IMR-90 (cell line): ENCODE measurements around the gene GARS1. TPM values are rescaled to one million over a fixed set of nuclear protein-coding genes. Genes with fewer than 3 reads are reported as not detected.

Source experiments
- ATAC-seq: fragments of 200-7000 bp; cut with Tn5 transposase; 2 replicates; pipeline ENCODE4 v1.9.1; 2020; ENCODE audit warnings: low read depth, mild to moderate bottlenecking, moderate library complexity
- BruUV-seq: library from RNA; stranded (reverse); fragments of 400-500 nt; replicated peaks from 2 replicates; lab custom pipeline; 2021; lab: Mats Ljungman, UMichigan
- CTCF ChIA-PET: fragments of 300-600 bp; formaldehyde crosslinking; extraction: SDS; loops from one replicate; lab custom pipeline; 2021; ENCODE audit warnings: antibody characterized with exemption; lab: Yijun Ruan, JAX
- POLR2A ChIA-PET: fragments of 300-600 bp; sonication (Branson Sonifier 250); formaldehyde crosslinking; loops from one replicate; lab custom pipeline; 2022; ENCODE audit warnings: antibody characterized with exemption; ENCODE audit not compliant: unreplicated experiment; lab: Charles Lee
- DNase-seq: peaks from one replicate; pipeline ENCODE4 v3.0.0; 2013
- H2AFZ ChIP-seq: replicated peaks from 2 replicates; pipeline ENCODE3; 2013; ENCODE audit warnings: low read length, mild to moderate bottlenecking; ENCODE audit not compliant: poor library complexity
- H2AK5ac ChIP-seq: 2 replicates; pipeline ENCODE4 v1.6.1; 2013; ENCODE audit warnings: low read depth, low read length, inconsistent platforms
- H2AK9ac ChIP-seq: replicated peaks from 2 replicates; pipeline ENCODE3; 2013; ENCODE audit warnings: mild to moderate bottlenecking, low read depth, low read length, moderate library complexity; ENCODE audit not compliant: poor library complexity
- H2BK120ac ChIP-seq: 2 replicates; pipeline ENCODE4 v1.6.1; 2013; ENCODE audit warnings: low read depth, low read length, inconsistent platforms
- H2BK15ac ChIP-seq: 3 replicates; pipeline ENCODE4 v1.6.1; 2013; ENCODE audit warnings: low read depth, low read length, inconsistent platforms
- H2BK20ac ChIP-seq: 2 replicates; pipeline ENCODE4 v1.6.1; 2013; ENCODE audit warnings: low read depth, mild to moderate bottlenecking, inconsistent platforms, low read length, moderate library complexity
- H2BK5ac ChIP-seq: 2 replicates; pipeline ENCODE4 v1.6.1; 2013; ENCODE audit warnings: mild to moderate bottlenecking, low read depth, low read length, inconsistent platforms; ENCODE audit not compliant: poor library complexity, severe bottlenecking
- H3K14ac ChIP-seq: replicated peaks from 2 replicates; pipeline ENCODE4 v1.6.1; 2013; ENCODE audit warnings: low read depth, low read length, inconsistent platforms
- H3K18ac ChIP-seq: 2 replicates; pipeline ENCODE4 v1.6.1; 2013; ENCODE audit warnings: low read depth, low read length, control low read depth
- H3K23ac ChIP-seq: 2 replicates; pipeline ENCODE4 v1.6.1; 2013; ENCODE audit warnings: low read depth, low read length, inconsistent platforms
- H3K27ac ChIP-seq: 2 replicates; pipeline ENCODE4 v1.5.1; 2013; ENCODE audit warnings: mild to moderate bottlenecking, control low read depth, low read length; ENCODE audit not compliant: insufficient read depth
- H3K27me3 ChIP-seq: 2 replicates; pipeline ENCODE4 v1.6.1; 2013; ENCODE audit warnings: low read length; ENCODE audit not compliant: control insufficient read depth, insufficient read depth
- H3K36me3 ChIP-seq: 2 replicates; pipeline ENCODE4 v1.6.1; 2013; ENCODE audit warnings: low read length, mixed read lengths; ENCODE audit not compliant: control insufficient read depth, insufficient read depth
- H3K4ac ChIP-seq: 2 replicates; pipeline ENCODE4 v1.6.1; 2013; ENCODE audit warnings: low read depth, low read length, inconsistent platforms
- H3K4me1 ChIP-seq: 2 replicates; pipeline ENCODE4 v1.6.1; 2013; ENCODE audit warnings: low read length, mixed read lengths; ENCODE audit not compliant: control insufficient read depth, insufficient read depth
- H3K4me2 ChIP-seq: 2 replicates; pipeline ENCODE4 v1.6.1; 2013; ENCODE audit warnings: low read depth, mild to moderate bottlenecking, control low read depth, low read length, moderate library complexity
- H3K4me3 ChIP-seq: 2 replicates; pipeline ENCODE4 v1.5.1; 2013; ENCODE audit warnings: low read depth, mild to moderate bottlenecking, control low read depth, low read length, moderate library complexity; ENCODE audit not compliant: insufficient read depth
- H3K56ac ChIP-seq: 2 replicates; pipeline ENCODE4 v1.6.1; 2013; ENCODE audit warnings: low read length, inconsistent platforms; ENCODE audit not compliant: insufficient read depth; ENCODE audit errors: extremely low read depth
- H3K79me1 ChIP-seq, 2 experiments: 2 replicates each; pipeline ENCODE4 v1.6.1; 2013; ENCODE audit warnings: low read length in 2 of 2, inconsistent platforms in 1 of 2, low read depth in 1 of 2
- H3K9ac ChIP-seq: 2 replicates; pipeline ENCODE4 v1.6.1; 2013; ENCODE audit warnings: low read depth, low read length, control low read depth
- H3K9me1 ChIP-seq: 2 replicates; pipeline ENCODE4 v1.6.1; 2013; ENCODE audit warnings: low read length, inconsistent platforms; ENCODE audit not compliant: insufficient read depth
- H3K9me3 ChIP-seq: 2 replicates; pipeline ENCODE4 v1.6.1; 2013; ENCODE audit warnings: low read length; ENCODE audit not compliant: control insufficient read depth, insufficient read depth
- H4K20me1 ChIP-seq: 2 replicates; pipeline ENCODE4 v1.6.1; 2013; ENCODE audit warnings: low read length, inconsistent platforms; ENCODE audit not compliant: insufficient read depth
- H4K5ac ChIP-seq: 2 replicates; pipeline ENCODE4 v1.6.1; 2013; ENCODE audit warnings: mild to moderate bottlenecking, low read depth, low read length, control low read depth
- H4K8ac ChIP-seq, 2 experiments: 2 replicates each; pipeline ENCODE4 v1.6.1; 2013; ENCODE audit warnings: low read depth in 2 of 2, low read length in 2 of 2, control low read depth in 1 of 2, inconsistent platforms in 1 of 2
- H4K91ac ChIP-seq: 2 replicates; pipeline ENCODE4 v1.6.1; 2013; ENCODE audit warnings: low read depth, low read length, inconsistent platforms; ENCODE audit not compliant: insufficient read depth
- BHLHE40 ChIP-seq: fragments of 150-350 bp; IDR thresholded peaks from 2 replicates; pipeline ENCODE4 v1.6.1; 2016; ENCODE audit warnings: mild to moderate bottlenecking, low read depth, low read length
- CEBPB ChIP-seq: IDR thresholded peaks from 2 replicates; pipeline ENCODE4 v1.6.1; 2012; ENCODE audit warnings: low read depth, low read length, improper control_type of control experiment
- CHD1 ChIP-seq: IDR thresholded peaks from 2 replicates; pipeline ENCODE4 v1.6.1; 2012; ENCODE audit warnings: low read depth, low read length, improper control_type of control experiment
- FOS ChIP-seq: fragments of 150-350 bp; IDR thresholded peaks from 2 replicates; pipeline ENCODE4 v1.6.1; 2016; ENCODE audit warnings: low read depth, low read length
- MAFK ChIP-seq: IDR thresholded peaks from 2 replicates; pipeline ENCODE4 v1.6.1; 2012; ENCODE audit warnings: low read depth, low read length, improper control_type of control experiment
- MAZ ChIP-seq: IDR thresholded peaks from 2 replicates; pipeline ENCODE4 v1.6.1; 2012; ENCODE audit warnings: low read depth, mild to moderate bottlenecking, low read length, improper control_type of control experiment, moderate library complexity, borderline replicate concordance
- MXI1 ChIP-seq: IDR thresholded peaks from 2 replicates; pipeline ENCODE4 v1.6.1; 2012; ENCODE audit warnings: low read depth, mild to moderate bottlenecking, low read length, moderate library complexity, borderline replicate concordance
- NFE2L2 ChIP-seq: fragments of 150-350 bp; IDR thresholded peaks from 2 replicates; pipeline ENCODE4 v1.6.1; 2016; ENCODE audit warnings: low read depth, mild to moderate bottlenecking, low read length
- POLR2A ChIP-seq: IDR thresholded peaks from 2 replicates; pipeline ENCODE4 v1.6.1; 2012; ENCODE audit warnings: mild to moderate bottlenecking, low read depth, low read length
- RAD21 ChIP-seq: IDR thresholded peaks from 2 replicates; pipeline ENCODE4 v1.6.1; 2012; ENCODE audit warnings: low read length, improper control_type of control experiment
- RCOR1 ChIP-seq: IDR thresholded peaks from 2 replicates; pipeline ENCODE4 v1.6.1; 2012; ENCODE audit warnings: mild to moderate bottlenecking, low read length, improper control_type of control experiment; ENCODE audit not compliant: insufficient replicate concordance
- RFX5 ChIP-seq: IDR thresholded peaks from 2 replicates; pipeline ENCODE4 v1.8.0; 2012; ENCODE audit warnings: low read depth, mild to moderate bottlenecking, low read length, moderate library complexity
- SMC3 ChIP-seq: fragments of 150-350 bp; IDR thresholded peaks from 2 replicates; pipeline ENCODE4 v1.6.1; 2016; ENCODE audit warnings: low read depth, mild to moderate bottlenecking, antibody characterized with exemption, low read length, moderate library complexity
- WGBS, 2 experiments: methylation state at CpG; one replicate each; pipeline versions ENCODE4 v1.1.5 to v1.1.7; 2013; ENCODE audit warnings: missing lambda C conversion rate in 2 of 2; ENCODE audit not compliant: insufficient read length in 1 of 2; ENCODE audit errors: extremely low coverage in 2 of 2; 5-methylcytosine and 5-hydroxymethylcytosine counted together
- dilution Hi-C: fragments of 300-500 bp; cut with HindIII; formaldehyde crosslinking; loops from one replicate; pipeline ENCODE4 v1.14.3; 2018; ENCODE audit warnings: low sequenced_read_pairs; ENCODE audit not compliant: unreplicated experiment
- in situ Hi-C: fragments of 300-500 bp; cut with MboI; formaldehyde crosslinking; loops from 3 replicates; pipeline ENCODE4 v1.14.3; 2019; ENCODE audit warnings: low sequenced_read_pairs, inconsistent platforms, mixed read lengths
- intact Hi-C: fragments of 100-400 bp; cut with micrococcal nuclease; formaldehyde crosslinking; loops from 2 replicates; pipeline ENCODE4 v1.10.0; 2022
- polyA plus RNA-seq, 3 experiments: library from polyadenylated mRNA; depleted of rRNA; stranded (reverse); fragments of >200 nt; gene quantifications; 2 replicates each; pipeline ENCODE4 v1.2.3, GENCODE V29; 2012; ENCODE audit warnings: low replicate concordance in 1 of 3
- total RNA-seq: library from RNA; depleted of rRNA; stranded (reverse); fragments of >200 nt; gene quantifications from 2 replicates; pipeline ENCODE4 v1.2.3, GENCODE V29; 2012
- TF ChIP-seq, protein P1 (sequence below): fragments of 150-350 bp; IDR thresholded peaks from 2 replicates; pipeline ENCODE4 v1.6.1; 2017; ENCODE audit warnings: mild to moderate bottlenecking, antibody characterized with exemption, low read length, low read depth
- TF ChIP-seq, protein P2 (sequence below): fragments of 150-350 bp; IDR thresholded peaks from 2 replicates; pipeline ENCODE4 v1.6.1; 2016; ENCODE audit warnings: low read depth, mild to moderate bottlenecking, low read length, moderate library complexity, borderline replicate concordance
- TF ChIP-seq, protein P3 (sequence below): conservative IDR thresholded peaks from 2 replicates; pipeline ENCODE4 v1.5.1; 2012; ENCODE audit warnings: mild to moderate bottlenecking, low read depth, low read length, improper control_type of control experiment

The GARS1 gene
- total and polyA plus RNA-seq, 2 of the 4 experiments (the other 2 are of a cell fraction), result 105 to 551 TPM

DNA sequence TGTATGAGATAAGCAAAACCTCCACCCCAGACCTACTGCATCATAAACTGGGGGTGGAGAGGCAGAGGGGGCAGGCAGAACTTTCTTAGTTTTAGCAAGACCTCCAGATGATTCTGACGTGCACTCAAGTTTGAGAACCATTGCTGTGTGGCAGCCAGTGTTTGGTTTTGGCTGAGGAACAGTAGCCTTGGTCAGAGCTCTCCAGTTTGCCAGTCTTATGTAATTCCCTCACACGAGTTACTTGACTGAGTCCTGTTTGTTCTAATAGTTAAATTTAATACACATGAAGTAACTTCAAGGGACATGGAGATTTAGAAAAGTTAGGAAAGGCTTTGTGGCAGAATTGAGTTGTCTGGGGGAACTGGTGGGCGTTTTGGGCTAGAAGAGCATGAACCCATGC, 38.5 kb downstream of the GARS1 start:
- H2BK5ac ChIP-seq, result no peak overlapping the region
- peaks cover 3% of the 10 kb centered on the region; the same call in 1 of the 2 replicates for H3K9me1 ChIP-seq
- no peak overlapping the region for H2BK20ac ChIP-seq
- DNase-seq (no peak), ATAC-seq (no peak)
- no peak overlapping the region for H3K14ac ChIP-seq
- H2AK5ac ChIP-seq, result no peak overlapping the region
- H3K23ac ChIP-seq, result no peak overlapping the region
- H3K27me3 ChIP-seq, result no peaks in the 10 kb centered on the region
- H2AK9ac ChIP-seq, result no peak overlapping the region
- H2BK15ac ChIP-seq, result no peak overlapping the region
- CTCF ChIA-PET, result no interaction called here
- no peak overlapping the region for H3K27ac ChIP-seq
- intact Hi-C loops, result loop anchor here (5.0 kb wide), 1 partner anchor 36 kb away; no protein-coding TSS in a partner anchor
- no peak overlapping the region for H4K5ac ChIP-seq
- H3K4me1 ChIP-seq, result no peaks in the 10 kb centered on the region
- H2BK120ac ChIP-seq, result no peak overlapping the region
- H4K20me1 ChIP-seq, result peaks cover 35% of the 10 kb centered on the region
- H3K4ac ChIP-seq, result no peak overlapping the region
- POLR2A ChIA-PET, result no interaction called here
- peaks cover 32 to 42% of the 10 kb centered on the region in 2 experiments; a peak in 3 of 4 replicates for H3K79me1 ChIP-seq
- H2AFZ ChIP-seq, result no peak overlapping the region
- H3K9ac ChIP-seq, result no peak overlapping the region
- H4K91ac ChIP-seq, result no peak overlapping the region
- no peak overlapping the region for H3K18ac ChIP-seq
- no peak overlapping the region for H3K4me2 ChIP-seq
- dilution Hi-C loops, result no loop called here
- H3K36me3 ChIP-seq, result peaks cover 50% of the 10 kb centered on the region
- H3K9me3 ChIP-seq, result no peaks in the 10 kb centered on the region
- no CpG with 5 or more reads among the region's 3 CpGs for WGBS, 2 experiments
- in situ Hi-C loops, result no loop called here
- H4K8ac ChIP-seq, result no peak overlapping the region
- TF ChIP-seq SMC3, result no peak
- TF ChIP-seq RFX5, result no peak
- no peak for TF ChIP-seq NFE2L2
- no peak for TF ChIP-seq POLR2A
- TF ChIP-seq, protein P1, sequence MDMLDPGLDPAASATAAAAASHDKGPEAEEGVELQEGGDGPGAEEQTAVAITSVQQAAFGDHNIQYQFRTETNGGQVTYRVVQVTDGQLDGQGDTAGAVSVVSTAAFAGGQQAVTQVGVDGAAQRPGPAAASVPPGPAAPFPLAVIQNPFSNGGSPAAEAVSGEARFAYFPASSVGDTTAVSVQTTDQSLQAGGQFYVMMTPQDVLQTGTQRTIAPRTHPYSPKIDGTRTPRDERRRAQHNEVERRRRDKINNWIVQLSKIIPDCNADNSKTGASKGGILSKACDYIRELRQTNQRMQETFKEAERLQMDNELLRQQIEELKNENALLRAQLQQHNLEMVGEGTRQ, result no peak
- TF ChIP-seq BHLHE40, result no peak
- no peak for TF ChIP-seq CHD1
- TF ChIP-seq, protein P2, sequence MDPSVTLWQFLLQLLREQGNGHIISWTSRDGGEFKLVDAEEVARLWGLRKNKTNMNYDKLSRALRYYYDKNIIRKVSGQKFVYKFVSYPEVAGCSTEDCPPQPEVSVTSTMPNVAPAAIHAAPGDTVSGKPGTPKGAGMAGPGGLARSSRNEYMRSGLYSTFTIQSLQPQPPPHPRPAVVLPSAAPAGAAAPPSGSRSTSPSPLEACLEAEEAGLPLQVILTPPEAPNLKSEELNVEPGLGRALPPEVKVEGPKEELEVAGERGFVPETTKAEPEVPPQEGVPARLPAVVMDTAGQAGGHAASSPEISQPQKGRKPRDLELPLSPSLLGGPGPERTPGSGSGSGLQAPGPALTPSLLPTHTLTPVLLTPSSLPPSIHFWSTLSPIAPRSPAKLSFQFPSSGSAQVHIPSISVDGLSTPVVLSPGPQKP, result no peak
- TF ChIP-seq, protein P3, sequence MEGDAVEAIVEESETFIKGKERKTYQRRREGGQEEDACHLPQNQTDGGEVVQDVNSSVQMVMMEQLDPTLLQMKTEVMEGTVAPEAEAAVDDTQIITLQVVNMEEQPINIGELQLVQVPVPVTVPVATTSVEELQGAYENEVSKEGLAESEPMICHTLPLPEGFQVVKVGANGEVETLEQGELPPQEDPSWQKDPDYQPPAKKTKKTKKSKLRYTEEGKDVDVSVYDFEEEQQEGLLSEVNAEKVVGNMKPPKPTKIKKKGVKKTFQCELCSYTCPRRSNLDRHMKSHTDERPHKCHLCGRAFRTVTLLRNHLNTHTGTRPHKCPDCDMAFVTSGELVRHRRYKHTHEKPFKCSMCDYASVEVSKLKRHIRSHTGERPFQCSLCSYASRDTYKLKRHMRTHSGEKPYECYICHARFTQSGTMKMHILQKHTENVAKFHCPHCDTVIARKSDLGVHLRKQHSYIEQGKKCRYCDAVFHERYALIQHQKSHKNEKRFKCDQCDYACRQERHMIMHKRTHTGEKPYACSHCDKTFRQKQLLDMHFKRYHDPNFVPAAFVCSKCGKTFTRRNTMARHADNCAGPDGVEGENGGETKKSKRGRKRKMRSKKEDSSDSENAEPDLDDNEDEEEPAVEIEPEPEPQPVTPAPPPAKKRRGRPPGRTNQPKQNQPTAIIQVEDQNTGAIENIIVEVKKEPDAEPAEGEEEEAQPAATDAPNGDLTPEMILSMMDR, result no peak
- no peak for TF ChIP-seq MAZ
- no peak for TF ChIP-seq MXI1
- no peak for TF ChIP-seq MAFK
- no peak for TF ChIP-seq RAD21
- TF ChIP-seq FOS, result no peak
- no peak for TF ChIP-seq CEBPB
- TF ChIP-seq RCOR1, result no peak
- H3K56ac ChIP-seq, result no peak overlapping the region
- BruUV-seq, result no TSS peak
- no peak overlapping the region for H3K4me3 ChIP-seq
